ENCODE measurements around the gene SUCLG2.

Gene SUCLG2

GRCh38 chr3:67377299-67377698 is 277.1 kb downstream of the SUCLG2 start:
- TF ChIP-seq CTCF (IDR thresholded peaks at IDR 0.05; ENCODE audit: insufficient read depth, low read depth, low read length, missing control alignments) = no peak
- H3K4me3 ChIP-seq (ENCODE audit: low read depth, low read length) = no peak overlapping the region
- DNase-seq (ENCODE audit: low read depth) = no peak

- no peak for DNase-seq (ENCODE audit: low read depth)
- no peak for TF ChIP-seq CTCF (IDR thresholded peaks at IDR 0.05; ENCODE audit: insufficient read depth, low read depth, low read length, missing control alignments)
Measured at GRCh38 chr3:67376416-67376815, 278.0 kb downstream of the SUCLG2 start.

GRCh38 chr3:67375976-67376375 is 278.4 kb downstream of the SUCLG2 start:
- TF ChIP-seq CTCF (IDR thresholded peaks at IDR 0.05; ENCODE audit: insufficient read depth, low read depth, low read length, missing control alignments) = no peak
- no peak for DNase-seq (ENCODE audit: low read depth)
- no peak overlapping the region for H3K4me3 ChIP-seq (ENCODE audit: low read depth, low read length)

More at GRCh38 chr3:67376416-67376815, 278.0 kb downstream of the SUCLG2 start:
- H3K4me3 ChIP-seq (ENCODE audit: low read depth, low read length) = no peak overlapping the region

GRCh38 chr3:67362686-67363085 is 291.7 kb downstream of the SUCLG2 start:
- H3K4me3 ChIP-seq (ENCODE audit: low read depth, low read length) = no peak overlapping the region
- no peak for DNase-seq (ENCODE audit: low read depth)
- TF ChIP-seq CTCF (IDR thresholded peaks at IDR 0.05; ENCODE audit: insufficient read depth, low read depth, low read length, missing control alignments) = no peak

- no peak overlapping the region for H3K4me3 ChIP-seq (ENCODE audit: low read depth, low read length)
- no peak for TF ChIP-seq CTCF (IDR thresholded peaks at IDR 0.05; ENCODE audit: insufficient read depth, low read depth, low read length, missing control alignments)
- DNase-seq (ENCODE audit: low read depth) = no peak
Measured at GRCh38 chr3:67361770-67362169, 292.6 kb downstream of the SUCLG2 start.

- H3K4me3 ChIP-seq (ENCODE audit: low read depth, low read length) = no peak overlapping the region
- DNase-seq (ENCODE audit: low read depth) = no peak
- TF ChIP-seq CTCF (IDR thresholded peaks at IDR 0.05; ENCODE audit: insufficient read depth, low read depth, low read length, missing control alignments) = no peak
Measured at GRCh38 chr3:67361323-67361722, 293.1 kb downstream of the SUCLG2 start.

- DNase-seq (ENCODE audit: low read depth) = peak; percentile 26
- H3K4me3 ChIP-seq (ENCODE audit: low read depth, low read length) = no peak overlapping the region
- peak; percentile 52 for TF ChIP-seq CTCF (IDR thresholded peaks at IDR 0.05; ENCODE audit: insufficient read depth, low read depth, low read length, missing control alignments)
Measured at GRCh38 chr3:67357610-67358458, 296.6 kb downstream of the SUCLG2 start.

All from GM12865 (cell line).